ENCODE measurements around the gene MGA. TPM values are rescaled to one million over a fixed set of nuclear protein-coding genes. Genes with fewer than 3 reads are reported as not detected.

MGA gene
- polyA plus RNA-seq, 1 donor (not counting 4 experiments of a cell fraction or from before 2014, with no cell fraction given): 6.3 TPM

DNA sequence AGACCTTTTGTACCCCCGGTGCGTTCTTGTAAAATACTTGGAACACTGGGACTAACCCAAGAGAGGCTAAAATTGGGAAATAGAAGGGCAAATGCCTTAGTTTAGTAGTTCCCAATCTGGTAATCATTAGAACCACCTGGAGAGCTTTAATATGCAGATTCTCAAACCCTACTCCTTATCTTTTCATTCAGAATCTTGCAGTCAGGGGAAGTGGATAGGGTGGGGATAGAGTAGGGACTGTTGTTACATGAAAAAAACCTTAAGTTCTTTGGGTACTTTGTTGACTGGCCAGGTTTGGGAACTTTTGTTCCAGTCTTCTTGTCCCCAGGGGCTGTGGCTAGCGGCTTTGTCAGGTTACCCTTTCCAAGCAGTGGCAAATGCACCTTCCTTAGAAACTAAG is 130.0 kb downstream of the MGA start:
- Histone ChIP-seq H3K27me3 (ENCODE audit: control insufficient read depth, extremely low read depth, insufficient read depth, low read length) (no peaks in the 10 kb centered on the region), H3K36me3 (ENCODE audit: control insufficient read depth in 2 of 2, extremely low read depth in 1 of 2, insufficient read depth in 2 of 2, low read length in 2 of 2) (peaks cover 8 to 10% of the 10 kb centered on the region in 2 experiments), H4K20me1 (ENCODE audit: control insufficient read depth, extremely low read depth, insufficient read depth, low read length) (no peaks in the 10 kb centered on the region), H3K9me1 (ENCODE audit: control insufficient read depth, extremely low read depth, insufficient read depth, low read length) (no peaks in the 10 kb centered on the region), H3K4me2 (ENCODE audit: control insufficient read depth, extremely low read depth, insufficient read depth, low read depth, low read length) (peak overlapping the region; percentile 40), H3K9me3 (ENCODE audit: control insufficient read depth, low read depth, low read length) (no peaks in the 10 kb centered on the region), H2AFZ (ENCODE audit: control insufficient read depth, low read length) (no peak overlapping the region), H3K4me1 (ENCODE audit: control insufficient read depth, extremely low read depth, insufficient read depth, low read length) (peaks cover 71% of the 10 kb centered on the region), H3K27ac (ENCODE audit: control insufficient read depth, insufficient read depth, low read length) (peak overlapping the region; percentile 59), H3K4me3 (ENCODE audit: control insufficient read depth in 2 of 3, extremely low read depth in 1 of 3, insufficient read depth in 2 of 3, low read depth in 1 of 3, low read length in 3 of 3) (no peak overlapping the region), H3K79me2 (ENCODE audit: control insufficient read depth, insufficient read depth, low read length) (peaks cover 86% of the 10 kb centered on the region), H3K9ac (ENCODE audit: control insufficient read depth, extremely low read depth, insufficient read depth, low read length) (peak overlapping the region; percentile 23)
- TF ChIP-seq EZH2 (IDR thresholded peaks at IDR 0.05; ENCODE audit: low read length): no peak
- TF ChIP-seq CTCF (optimal IDR thresholded peaks at IDR 0.05 in 1 of 3, IDR thresholded peaks at IDR 0.05 in 1 of 3, conservative IDR thresholded peaks at IDR 0.05 in 1 of 3; ENCODE audit: extremely low read depth in 1 of 3, insufficient read depth in 2 of 3, low read length in 3 of 3): no peak
- dilution Hi-C loops (cut with MboI; ENCODE audit: extremely low pct_ligation_motif_present, low sequenced_read_pairs): no loop called here
- DNase-seq (ENCODE audit: low read depth, low spot score): no peak
- no peak for FAIRE-seq

- peaks cover 83% of the 10 kb centered on the region for H3K79me2 ChIP-seq (ENCODE audit: control insufficient read depth, insufficient read depth, low read length)
- peak overlapping the region in 1 of 3 experiments; percentile 2 for H3K4me3 ChIP-seq (ENCODE audit: control insufficient read depth in 2 of 3, extremely low read depth in 1 of 3, insufficient read depth in 2 of 3, low read depth in 1 of 3, low read length in 3 of 3)
- H3K4me2 ChIP-seq (ENCODE audit: control insufficient read depth, extremely low read depth, insufficient read depth, low read depth, low read length): peak overlapping the region; percentile 40
- FAIRE-seq: peak; percentile 75
- no peaks in the 10 kb centered on the region for H3K9me3 ChIP-seq (ENCODE audit: control insufficient read depth, low read depth, low read length)
- H3K27ac ChIP-seq (ENCODE audit: control insufficient read depth, insufficient read depth, low read length): peak overlapping the region; percentile 59
- peak overlapping the region; percentile 24 for H3K9ac ChIP-seq (ENCODE audit: control insufficient read depth, extremely low read depth, insufficient read depth, low read length)
- H2AFZ ChIP-seq (ENCODE audit: control insufficient read depth, low read length): no peak overlapping the region
- dilution Hi-C loops (cut with MboI; ENCODE audit: extremely low pct_ligation_motif_present, low sequenced_read_pairs): no loop called here
- H3K9me1 ChIP-seq (ENCODE audit: control insufficient read depth, extremely low read depth, insufficient read depth, low read length): no peaks in the 10 kb centered on the region
- no peaks in the 10 kb centered on the region for H3K27me3 ChIP-seq (ENCODE audit: control insufficient read depth, extremely low read depth, insufficient read depth, low read length)
- no peak for DNase-seq (ENCODE audit: low read depth, low spot score)
- H4K20me1 ChIP-seq (ENCODE audit: control insufficient read depth, extremely low read depth, insufficient read depth, low read length): no peaks in the 10 kb centered on the region
- TF ChIP-seq CTCF (optimal IDR thresholded peaks at IDR 0.05 in 1 of 3, IDR thresholded peaks at IDR 0.05 in 1 of 3, conservative IDR thresholded peaks at IDR 0.05 in 1 of 3; ENCODE audit: extremely low read depth in 1 of 3, insufficient read depth in 2 of 3, low read length in 3 of 3) (no peak), EZH2 (IDR thresholded peaks at IDR 0.05; ENCODE audit: low read length) (no peak)
- H3K36me3 ChIP-seq (ENCODE audit: control insufficient read depth in 2 of 2, extremely low read depth in 1 of 2, insufficient read depth in 2 of 2, low read length in 2 of 2): peaks cover 8 to 10% of the 10 kb centered on the region in 2 experiments
- H3K4me1 ChIP-seq (ENCODE audit: control insufficient read depth, extremely low read depth, insufficient read depth, low read length): peaks cover 76% of the 10 kb centered on the region
These were observed 130.7 kb downstream of the MGA start for GRCh38 chr15:41790756-41791546.

All from keratinocyte (primary cell).